Muscle of arm (tissue), 12 donors: ENCODE results near the gene TRIOBP. TPM values are rescaled to one million over a fixed set of nuclear protein-coding genes. Genes with fewer than 3 reads are reported as not detected.
"Not testable (repeated sequence)": the region's sequence is repeated elsewhere in the genome, so short reads cannot be mapped to it uniquely, and the experiment has no call there.

Experiments used
- DNase-seq: peaks from one replicate; pipeline ENCODE4 v3.0.0-alpha.2; 2013
- polyA plus RNA-seq, 12 donors: library from polyadenylated mRNA; unstranded; fragments of 120-200 nt; gene quantifications; one replicate each; pipeline ENCODE4 v1.2.1, GENCODE V29; 2013; ENCODE audit not compliant: insufficient read length in 12 of 12

TRIOBP gene
- polyA plus RNA-seq, 12 donors, result 33.8 to 64.5 (median 39.2) TPM; not detected in 1

DNA sequence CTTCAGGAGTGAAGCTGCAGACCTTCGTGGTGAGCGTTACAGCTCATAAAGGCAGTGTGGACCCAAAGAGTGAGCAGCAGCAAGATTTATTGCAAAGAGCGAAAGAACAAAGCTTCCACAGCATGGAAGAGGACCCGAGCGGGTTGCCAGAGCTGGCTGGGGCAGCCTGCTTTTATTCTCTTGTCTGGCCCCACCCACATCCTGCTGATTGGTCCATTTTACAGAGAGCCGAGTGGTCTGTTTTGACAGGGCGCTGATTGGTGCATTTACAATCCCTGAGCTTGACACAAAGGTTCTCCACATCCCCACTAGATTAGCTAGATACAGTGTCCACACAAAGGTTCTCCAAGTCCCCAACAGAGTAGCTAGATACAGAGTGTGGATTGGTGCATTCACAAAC lies 20.4 kb downstream of the TRIOBP start:
- DNase-seq, result not testable (repeated sequence)

DNA sequence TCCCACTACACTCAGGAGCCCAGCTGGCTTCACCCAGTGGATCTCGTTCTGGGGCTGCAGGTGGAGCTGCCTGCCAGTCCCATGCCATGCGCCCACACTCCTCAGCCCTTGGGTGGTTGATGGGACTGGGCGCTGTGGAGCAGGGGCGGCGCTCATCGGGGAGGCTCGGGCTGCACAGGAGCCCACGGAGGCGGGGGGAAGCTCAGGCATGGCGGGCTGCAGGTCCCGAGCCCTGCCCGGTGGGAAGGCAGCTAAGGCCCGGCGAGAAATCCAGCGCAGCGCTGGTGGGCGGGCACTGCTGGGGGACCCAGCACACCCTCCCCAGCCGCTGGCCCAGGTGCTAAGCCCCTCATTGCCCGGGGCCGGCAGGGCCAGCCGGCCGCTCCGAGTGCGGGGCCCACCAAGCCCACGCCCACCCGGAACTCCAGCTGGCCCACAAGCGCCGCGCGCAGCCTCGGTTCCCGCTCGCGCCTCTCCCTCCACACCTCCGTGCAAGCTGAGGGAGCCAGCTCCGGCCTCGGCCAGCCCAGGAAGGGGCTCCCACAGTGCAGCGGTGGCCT lies 21.0 kb downstream of the TRIOBP start:
- not testable (repeated sequence) for DNase-seq

DNA sequence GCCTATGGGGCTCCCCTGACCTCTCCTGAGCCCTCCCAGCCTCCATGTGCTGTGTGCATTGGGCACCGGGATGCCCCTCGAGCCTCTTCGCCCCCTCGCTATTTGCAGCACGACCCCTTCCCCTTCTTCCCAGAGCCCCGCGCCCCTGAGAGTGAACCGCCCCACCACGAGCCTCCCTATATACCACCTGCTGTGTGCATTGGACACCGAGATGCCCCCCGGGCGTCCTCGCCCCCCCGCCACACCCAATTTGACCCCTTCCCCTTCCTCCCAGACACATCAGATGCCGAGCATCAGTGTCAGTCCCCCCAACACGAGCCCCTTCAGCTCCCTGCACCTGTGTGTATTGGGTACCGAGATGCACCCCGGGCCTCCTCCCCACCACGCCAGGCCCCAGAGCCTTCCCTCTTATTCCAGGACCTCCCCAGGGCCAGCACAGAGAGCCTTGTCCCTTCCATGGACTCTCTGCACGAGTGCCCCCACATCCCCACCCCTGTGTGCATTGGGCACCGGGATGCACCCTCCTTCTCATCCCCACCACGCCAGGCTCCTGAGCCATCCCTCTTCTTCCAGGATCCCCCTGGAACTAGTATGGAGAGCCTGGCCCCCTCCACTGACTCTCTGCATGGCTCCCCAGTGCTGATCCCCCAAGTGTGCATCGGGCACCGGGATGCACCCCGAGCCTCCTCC lies 28.8 kb downstream of the TRIOBP start:
- no peak for DNase-seq

DNA sequence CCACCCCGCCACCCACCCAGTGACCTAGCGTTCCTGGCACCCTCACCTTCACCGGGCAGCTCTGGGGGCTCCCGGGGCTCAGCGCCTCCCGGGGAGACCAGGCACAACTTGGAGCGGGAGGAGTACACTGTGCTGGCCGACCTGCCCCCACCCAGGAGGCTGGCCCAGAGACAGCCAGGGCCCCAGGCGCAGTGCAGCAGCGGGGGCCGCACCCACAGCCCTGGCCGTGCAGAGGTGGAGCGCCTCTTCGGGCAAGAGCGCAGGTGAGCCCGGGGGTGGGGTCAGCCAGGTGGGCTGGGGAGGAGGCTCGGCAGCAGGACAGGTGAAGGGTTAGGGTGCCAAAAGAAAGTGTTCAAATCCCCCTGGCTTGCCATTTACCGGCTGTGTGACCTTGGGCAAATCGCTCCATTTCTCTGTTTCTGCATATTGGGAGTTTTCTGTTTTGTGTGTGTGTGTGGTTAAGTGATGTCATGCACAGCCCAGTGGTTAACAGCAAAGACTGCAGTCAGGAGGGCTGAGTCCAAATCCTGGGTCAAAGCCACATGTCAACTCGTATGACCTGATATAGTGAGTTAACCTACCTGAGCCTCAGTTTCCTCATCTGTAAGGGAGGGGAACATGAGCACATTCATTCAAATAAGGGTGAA lies 29.5 kb downstream of the TRIOBP start:
- DNase-seq, result no peak

DNA sequence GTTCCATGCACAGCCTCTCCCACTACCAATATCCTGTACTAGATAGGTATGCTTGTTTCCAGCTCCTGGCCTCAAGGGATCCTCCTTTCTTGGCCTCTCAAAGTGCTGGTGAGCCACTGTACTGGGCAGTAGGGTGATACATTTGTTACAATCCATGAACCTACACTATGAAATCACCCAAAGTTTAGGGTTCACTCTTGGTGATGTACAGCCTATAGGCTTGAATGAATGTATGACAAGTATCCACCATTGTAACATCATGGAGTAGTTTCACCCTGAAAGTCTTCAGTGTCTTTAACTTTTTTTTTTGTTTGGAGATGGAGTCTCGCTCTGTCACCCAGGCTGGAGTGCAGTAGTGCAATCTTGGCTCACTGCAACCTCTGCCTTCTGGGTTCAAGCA lies 31.8 kb downstream of the TRIOBP start:
- DNase-seq, result no peak

DNA sequence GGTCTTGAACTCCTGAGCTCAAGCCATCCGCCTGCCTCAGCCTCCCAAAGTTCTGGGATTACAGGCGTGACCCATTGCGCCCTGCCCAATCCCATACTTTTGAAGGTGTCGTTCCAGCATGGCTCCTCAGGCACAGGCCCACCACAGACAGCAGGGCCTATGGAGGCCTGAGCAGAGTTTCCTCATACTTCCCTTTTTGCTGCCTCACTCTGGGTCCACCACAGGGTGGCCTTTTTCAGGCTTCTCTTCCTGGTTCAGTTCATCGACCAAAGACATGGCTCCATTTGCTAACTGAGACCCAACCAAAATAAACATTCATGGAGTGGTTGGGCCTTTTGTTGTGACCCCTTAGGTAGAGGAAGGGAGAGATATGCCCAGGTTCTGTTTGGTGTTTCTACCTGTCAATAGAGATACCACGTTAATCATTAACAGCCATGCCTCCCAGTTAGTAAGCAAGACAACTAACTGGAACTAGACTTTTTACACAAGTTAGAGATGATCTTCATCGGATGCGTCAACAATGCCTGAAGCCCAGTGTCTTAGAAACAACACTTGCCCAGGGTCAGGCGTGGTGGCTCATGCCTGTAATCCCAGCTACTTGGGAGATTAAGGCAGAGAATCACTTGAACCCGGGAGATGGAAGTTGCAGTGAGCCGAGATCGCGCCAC lies 35.1 kb downstream of the TRIOBP start:
- DNase-seq, result no peak

DNA sequence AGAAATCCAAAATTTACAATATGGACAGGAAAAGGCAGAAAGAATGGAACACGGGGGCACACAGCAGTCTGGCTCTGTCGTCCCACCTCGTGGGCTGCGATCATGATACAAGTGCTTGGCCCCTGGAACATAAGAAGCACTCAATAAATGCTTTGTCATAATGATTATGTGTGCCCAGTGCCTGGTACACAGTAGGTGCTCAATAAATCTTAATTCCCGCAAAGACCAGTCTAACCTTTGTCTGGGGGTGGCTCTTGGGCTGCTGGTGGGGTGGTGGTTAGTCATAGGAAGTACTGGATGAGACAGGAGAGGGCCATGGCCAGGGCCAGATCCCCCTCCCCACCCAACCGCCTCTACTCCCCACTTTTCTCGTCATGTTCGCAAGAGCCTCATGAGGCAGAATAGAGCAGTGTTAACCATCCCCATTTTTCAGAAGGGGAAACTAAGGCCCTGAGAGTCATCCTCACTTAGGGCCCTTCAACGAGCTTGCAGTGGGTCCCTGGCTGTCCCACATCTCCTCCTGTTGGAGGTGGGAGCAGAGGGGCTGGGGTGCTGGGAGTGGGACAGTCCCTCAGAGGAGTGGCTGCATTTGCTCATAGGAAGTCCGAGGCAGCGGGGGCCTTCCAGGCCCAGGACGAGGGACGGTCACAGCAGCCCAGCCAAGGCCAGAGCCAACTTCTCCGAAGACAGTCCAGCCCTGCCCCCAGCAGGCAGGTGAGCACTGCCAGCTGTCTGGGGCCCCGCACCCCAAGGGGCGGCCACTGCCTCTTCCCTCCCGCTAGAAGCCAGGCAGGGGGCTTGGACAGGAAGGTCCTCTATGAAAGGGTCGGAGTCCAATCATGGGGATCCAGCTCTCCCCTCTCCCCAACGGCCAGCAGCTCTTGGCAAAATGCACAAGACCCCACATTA lies 36.1 kb downstream of the TRIOBP start:
- no peak for DNase-seq

DNA sequence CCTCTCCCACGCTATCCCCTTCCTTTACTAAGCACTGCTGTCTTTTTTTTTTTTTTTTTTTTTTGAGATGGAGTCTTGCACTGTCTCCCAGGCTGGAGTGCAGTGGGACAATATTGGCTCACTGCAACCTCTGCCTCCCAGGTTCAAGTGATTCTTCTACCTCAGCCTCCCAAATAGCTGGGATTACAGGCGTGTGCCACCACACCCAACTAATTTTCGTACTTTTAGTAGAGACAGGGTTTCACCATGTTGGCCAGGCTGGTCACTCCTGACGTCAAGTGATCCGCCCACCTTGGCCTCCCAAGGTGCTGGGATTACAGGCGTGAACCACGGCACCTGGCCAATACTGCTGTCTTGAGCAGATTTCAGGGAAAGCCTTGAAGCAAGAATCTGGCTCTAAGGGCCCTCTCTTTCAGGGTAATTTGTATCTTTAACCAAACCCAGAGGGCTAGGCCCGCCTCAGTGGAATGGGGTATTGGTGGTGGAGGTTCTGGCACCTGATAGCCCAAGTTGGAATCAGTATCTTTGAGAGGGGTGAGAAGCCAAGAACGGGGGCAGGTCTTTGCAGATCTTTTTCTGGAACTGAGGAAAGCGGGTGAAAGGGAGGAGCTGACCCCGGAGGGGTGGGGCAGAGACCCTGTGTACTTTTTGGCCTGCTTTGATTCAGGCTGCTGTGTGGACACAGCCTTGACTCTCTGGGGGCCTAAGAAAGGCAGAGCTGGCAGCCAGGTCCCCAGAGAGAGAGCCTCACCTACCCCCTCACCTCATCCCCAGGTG lies 37.0 kb downstream of the TRIOBP start:
- no peak for DNase-seq

DNA sequence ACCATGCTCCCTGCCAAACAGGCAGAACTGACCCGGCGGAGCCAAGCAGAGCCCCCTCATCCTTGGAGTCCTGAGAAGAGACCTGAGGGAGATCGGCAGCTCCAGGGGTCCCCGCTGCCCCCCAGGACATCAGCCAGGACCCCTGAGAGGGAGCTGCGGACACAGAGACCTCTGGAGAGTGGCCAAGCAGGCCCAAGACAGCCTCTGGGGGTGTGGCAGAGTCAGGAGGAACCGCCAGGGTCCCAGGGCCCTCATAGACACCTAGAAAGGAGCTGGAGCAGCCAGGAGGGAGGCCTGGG lies 37.5 kb downstream of the TRIOBP start:
- DNase-seq, result no peak

DNA sequence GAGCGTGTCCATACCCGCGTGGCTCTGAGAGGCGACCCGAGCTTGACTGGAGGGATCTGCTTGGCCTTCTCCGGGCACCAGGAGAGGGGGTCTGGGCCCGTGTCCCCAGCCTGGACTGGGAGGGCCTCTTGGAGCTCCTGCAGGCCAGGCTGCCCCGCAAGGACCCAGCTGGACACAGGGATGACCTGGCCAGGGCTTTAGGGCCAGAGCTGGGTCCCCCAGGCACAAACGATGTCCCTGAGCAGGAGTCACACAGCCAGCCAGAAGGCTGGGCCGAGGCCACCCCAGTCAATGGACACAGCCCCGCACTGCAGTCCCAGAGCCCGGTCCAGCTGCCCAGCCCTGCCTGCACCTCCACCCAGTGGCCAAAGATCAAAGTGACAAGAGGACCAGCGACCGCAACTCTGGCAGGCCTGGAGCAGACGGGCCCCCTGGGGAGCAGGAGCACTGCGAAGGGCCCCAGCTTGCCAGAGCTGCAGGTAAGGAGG lies 38.2 kb downstream of the TRIOBP start:
- no peak for DNase-seq

DNA sequence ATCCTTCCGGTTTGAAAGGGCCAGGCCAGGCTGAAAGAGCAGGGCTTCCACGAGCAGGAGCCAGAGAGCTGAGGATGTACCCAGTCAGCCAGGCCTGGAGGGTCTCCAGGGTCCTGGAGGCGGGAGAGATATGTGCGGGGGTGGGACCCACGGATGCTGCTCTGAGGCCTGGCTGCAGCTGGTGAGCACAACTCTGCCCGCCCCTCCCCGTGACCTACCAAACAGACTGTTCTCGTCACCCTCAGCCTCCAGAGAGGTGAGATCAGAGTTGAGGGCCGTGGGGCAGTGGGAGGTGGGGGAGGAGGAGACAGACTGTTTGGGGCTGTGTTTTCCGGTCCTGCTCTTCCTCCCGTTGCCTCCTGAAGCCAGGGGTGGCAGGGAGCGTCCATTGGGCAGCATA lies 42.2 kb downstream of the TRIOBP start:
- peak; percentile 72 for DNase-seq

DNA sequence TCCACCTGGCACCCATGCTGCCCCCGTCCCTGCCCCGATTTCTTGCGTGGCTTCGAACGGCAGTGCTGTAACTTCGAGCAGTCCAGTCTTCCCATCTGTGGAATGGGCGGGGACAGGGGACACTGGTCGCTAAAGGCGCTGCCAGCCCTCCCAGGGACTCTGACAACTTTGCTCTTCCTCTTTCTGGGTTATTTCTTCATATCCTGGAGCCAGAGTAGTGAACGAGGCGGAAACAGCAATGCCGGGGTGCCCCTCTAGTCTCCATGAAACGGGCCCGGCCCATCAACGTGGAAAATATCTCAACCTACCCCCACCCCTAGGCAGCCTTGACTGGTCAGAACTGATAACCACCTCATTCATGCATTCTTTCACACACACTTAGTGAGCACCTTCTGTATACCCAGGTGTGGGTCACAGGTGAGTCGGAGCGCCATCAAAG lies 42.8 kb downstream of the TRIOBP start:
- DNase-seq, result no peak

DNA sequence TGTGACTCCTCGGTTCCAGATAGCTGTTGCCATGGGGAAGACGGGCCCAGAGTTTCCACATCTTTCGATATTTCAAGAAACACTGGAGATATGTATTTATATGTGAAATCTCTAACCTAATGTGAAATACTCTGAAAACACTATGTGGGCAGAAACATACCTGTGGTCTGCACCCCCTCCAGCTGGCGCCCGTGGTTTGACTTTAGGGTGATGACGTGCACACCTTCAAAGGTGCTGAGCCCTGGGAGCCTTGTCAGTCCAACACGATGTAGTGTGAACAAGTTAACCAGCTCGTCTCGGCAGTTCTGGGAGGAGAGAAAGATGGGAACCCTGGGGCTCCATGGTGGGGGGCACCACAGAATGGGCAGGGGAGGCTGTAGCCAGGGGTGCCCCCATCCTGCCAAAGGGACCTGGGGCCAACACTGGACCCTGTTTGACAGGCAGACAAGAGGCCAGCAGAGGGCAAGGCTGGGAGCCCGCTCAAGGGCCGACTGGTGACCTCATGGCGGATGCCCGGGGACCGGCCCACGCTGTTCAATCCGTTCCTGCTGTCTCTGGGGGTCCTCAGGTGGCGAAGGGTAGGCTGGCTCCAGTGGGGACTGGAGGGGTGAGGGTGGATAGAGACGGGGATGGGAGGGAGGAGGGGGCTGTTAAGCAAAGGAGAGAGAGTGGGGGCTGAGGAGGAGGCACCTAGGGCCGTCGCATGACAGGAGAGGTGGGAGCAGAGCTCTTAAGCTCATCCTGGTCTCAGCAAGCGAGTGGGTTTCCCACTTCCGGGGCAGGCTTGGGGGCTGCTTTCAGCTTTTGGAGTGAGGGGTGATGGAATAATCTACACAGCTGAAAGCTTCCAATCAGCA lies 43.8 kb downstream of the TRIOBP start:
- no peak for DNase-seq

DNA sequence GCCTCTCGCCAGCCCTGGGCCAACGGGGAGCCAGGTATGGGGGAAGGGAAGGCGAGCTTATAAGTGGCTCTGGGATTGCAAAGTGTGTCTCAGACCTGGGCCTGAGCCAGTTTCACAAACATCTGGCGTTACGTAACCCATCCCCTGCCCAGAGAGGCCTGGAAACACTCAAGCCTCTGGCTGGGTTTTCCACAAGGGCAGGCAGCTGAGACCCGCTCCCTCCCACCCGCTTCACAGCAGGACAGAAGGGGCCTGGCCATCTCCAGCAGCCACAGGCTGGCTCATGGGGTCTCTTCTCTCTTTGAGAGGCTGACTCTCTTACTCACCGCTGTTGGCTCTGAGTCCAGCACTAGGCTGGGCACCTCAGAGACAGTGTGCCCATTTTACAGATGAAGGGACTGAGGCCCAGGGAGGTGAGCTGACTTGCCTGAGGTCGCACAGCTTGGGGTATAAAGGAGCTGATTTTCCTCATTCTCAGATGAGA lies 44.5 kb downstream of the TRIOBP start:
- peak; percentile 97 for DNase-seq

DNA sequence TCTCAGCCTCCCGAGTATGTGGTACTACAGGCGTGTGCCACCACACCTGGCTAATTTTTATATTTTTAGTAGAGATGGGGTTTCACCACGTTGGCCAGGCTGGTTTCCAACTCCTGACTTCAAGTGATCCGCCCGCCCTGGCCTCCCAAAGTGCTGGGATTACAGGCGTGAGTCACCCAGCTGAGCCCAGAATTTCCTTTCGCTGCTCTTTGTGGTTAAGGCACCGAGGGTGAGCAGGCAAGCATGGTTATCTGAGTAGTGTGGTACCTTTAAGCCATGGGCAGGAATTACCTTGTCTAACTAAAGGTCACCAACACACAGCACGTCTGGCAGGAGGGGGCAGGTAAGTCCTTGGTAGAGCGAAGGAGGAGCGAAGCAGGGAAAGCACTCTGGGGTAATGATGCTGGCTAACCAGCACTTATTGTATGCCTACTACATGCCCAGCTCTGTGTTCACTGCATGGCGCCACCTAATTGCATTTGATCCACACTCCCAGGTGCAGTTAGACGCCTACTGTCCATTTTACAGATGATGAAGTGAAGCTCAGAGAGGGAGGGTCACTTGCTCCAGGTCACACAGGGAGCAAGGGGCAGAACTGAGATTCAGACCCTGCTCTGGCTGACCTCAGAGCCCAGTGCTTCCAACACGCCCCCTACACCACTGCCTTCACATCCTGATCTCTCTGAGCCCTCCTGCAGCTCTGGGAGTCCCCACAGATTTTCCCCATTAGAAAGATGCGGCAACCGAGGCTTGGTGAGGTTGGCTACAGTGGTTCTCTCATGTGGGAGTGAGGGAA lies 45.7 kb downstream of the TRIOBP start:
- DNase-seq, result no peak

DNA sequence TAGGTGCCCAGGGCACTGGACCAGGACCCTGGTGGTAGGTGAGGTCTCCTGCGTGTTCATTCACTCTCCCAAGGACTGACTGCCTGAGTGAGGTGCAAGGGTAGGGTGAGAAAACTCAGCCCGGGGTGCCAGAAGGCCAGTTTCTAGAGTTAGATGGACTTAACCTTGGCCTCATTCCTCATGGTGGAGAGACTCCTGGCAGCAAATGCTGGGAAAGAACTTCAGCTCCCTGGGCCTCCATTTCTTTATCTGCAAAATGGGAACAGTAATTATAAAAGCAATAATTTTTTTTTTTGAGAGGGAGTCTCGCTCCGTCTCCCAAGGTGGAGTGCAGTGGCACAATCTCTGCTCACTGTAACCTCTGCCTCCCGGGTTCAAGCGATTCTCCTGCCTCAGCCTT lies 47.7 kb downstream of the TRIOBP start:
- no peak for DNase-seq

DNA sequence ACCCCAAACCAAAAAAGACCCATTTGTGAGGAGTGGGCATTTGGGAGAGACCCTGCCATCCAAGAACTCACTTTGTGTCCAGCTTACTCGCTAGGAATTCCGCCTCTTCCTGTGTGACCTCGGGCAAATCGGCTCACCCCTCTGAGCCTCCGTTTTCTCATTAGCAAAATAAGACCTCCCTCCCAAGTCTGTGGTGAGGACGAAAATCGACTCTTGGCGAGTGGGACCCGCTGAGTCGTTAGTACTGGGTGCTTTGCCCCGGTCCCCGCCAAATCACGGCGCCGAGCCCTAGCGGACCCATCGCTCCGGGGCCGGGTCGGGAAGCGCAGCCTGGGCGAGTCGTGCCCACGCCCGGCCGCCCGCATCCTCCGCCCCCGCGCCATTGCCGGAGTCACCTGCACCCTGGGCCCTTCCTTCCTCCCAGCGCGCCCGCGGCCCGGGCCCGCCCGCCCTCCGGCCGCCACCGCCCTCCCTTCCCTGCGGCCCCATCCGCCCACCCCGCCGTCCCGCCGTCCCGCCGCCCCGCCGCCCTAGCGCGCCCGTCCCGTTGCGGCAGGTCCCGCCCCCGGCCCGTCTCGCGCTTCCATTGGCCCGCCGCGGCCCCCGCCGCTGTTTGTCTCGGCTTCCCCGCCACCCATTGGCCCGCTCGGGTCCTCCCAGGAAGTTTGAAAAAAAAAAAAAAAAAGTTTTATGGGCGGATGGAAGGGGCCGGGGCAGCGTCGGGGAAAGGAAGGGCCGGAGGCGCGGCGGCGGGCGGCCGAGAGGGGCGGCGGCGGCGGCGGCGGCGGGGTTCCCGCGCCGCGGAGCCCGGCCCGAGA lies 48.9 kb downstream of the TRIOBP start:
- peak; percentile 84 for DNase-seq
